GM21360 (cell line): ENCODE data around the gene ANTXRL.
"Not testable (repeated sequence)": the region's sequence is repeated elsewhere in the genome, so short reads cannot be mapped to it uniquely, and the experiment has no call there.

Experiments used
- ATAC-seq: cut with Tn5 transposase; IDR thresholded peaks from one replicate; pipeline ENCODE4 v1.9.1; 2021; ENCODE audit warnings: mild to moderate bottlenecking, moderate library complexity; ENCODE audit not compliant: unreplicated experiment

The ANTXRL gene

DNA sequence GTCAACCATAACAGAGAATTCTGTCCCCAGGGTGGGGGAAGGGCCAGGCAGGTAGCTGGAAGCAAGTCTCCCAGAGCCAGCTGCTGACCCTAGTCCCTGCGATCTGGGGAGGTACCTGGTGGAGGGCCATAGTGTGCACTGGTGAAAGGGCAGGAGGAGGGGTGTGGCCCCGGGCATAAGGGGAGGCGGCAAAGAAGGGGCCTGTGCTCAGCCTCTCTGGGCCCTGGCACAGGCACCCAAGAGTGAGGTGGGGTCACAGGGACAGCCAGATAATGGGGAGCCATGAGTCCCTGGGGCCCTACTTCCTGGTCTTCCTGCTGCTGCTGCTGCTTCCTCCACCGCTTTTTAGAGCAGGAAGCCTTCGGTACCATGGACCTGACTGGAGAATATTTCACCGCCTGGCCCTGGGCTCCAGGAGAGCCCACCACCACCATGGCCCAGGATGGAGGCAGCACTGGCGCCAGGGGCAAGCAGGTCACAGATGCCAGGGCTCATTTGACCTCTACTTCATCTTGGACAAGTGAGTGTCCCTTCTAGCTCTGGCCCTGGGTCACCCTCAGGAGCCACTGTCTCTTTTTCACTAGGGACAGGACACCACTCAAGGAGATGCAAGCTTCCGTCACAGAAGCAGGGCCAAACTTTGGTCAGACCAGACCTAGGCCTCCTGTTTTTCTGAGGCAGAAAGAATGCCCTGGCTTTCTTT, at the start of gene ANTXRL:
TSS of gene ANTXRL (plus strand) at position 7 of the 703 bp plus-strand sequence. CDS start at position 273, 266 bp downstream.
- ATAC-seq: no peak

GRCh38 chr10:46237815-46238510, 48.8 kb upstream of the ANTXRL start:
- no peak for ATAC-seq

DNA sequence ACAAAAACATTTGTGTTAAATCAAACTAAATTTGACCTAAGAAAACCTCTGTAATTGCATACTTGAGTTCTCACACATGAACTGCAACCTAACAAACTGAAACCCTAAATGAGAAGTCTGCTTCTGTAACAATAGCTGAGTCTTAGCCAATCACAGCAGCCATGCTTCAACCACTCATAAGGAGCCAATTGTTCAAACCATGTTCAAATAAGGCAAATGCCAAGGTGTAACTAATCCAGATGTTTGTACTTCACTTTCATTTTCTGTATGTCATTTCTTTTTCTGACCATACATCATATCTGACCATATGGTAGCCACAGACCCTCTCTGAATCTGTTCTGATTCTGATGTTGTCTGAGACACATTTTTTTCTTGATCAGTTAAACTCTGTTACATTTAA, 47.5 kb upstream of the ANTXRL start:
- ATAC-seq: no peak

- ATAC-seq: no peak
Observed at GRCh38 chr10:46239993-46240683, 46.7 kb upstream of the ANTXRL start.

DNA sequence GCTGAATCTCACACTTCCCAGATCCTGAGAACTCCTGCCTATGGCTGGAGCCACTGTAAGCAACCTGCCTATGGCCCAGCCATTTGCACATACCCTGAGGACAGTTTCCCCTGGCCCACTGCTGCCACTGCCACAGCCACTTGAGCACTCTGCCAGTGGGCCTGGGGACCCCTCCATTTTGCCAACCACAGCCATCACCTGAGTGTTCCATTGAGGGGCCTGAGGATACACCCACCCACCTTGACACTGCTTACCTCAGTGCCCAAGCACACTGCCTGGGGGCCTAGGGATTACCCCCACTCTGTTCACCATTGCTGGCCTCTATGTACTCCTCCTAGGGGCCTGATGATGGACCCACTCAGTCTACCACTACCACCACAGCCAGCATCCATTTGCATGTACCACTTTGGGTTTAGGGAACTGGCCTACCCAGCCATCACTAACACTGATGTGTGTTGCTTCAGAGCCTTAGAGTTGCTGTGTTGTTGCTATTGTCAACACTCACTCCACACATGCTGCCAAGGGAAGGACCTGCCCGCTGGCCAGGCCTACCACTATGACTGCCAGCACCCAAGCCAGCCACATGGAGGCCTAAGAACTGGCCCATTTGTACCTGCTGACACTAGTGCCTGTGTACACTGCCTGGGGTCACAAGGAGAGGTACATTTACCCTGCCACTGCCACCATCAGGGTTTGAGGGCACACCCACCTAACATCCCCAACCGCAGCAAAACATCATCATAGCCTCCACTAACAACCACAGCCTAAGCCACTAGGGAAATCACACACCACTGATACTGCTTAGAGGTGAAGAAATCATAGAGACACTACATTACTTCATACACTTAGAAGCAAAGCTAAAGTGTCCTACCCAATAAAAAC, 45.9 kb upstream of the ANTXRL start:
- no peak for ATAC-seq

DNA sequence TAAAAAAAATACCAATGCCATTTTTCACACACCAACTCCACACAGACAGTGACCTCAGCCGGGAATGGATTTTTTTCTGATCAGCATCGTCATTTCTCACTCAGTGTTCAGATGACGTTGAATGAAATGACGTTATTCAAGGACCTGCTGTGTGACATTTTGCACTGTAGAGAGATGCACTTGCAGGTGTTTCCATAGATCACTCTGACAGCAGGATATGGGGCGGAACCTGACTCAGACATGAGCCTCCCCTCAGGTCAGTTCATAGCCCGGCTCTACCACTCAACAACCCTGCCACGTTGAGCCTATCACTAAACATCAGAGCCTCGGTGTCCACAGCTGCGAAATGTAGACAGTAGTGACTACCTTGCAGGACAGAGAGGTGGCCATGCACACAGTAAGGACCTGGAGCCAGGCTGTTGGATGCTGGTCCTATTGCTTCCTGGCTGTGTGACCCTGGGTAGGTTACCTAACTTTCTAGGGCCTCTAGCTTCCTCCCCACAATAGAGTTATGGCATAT, 41.4 kb upstream of the ANTXRL start:
- no peak for ATAC-seq

DNA sequence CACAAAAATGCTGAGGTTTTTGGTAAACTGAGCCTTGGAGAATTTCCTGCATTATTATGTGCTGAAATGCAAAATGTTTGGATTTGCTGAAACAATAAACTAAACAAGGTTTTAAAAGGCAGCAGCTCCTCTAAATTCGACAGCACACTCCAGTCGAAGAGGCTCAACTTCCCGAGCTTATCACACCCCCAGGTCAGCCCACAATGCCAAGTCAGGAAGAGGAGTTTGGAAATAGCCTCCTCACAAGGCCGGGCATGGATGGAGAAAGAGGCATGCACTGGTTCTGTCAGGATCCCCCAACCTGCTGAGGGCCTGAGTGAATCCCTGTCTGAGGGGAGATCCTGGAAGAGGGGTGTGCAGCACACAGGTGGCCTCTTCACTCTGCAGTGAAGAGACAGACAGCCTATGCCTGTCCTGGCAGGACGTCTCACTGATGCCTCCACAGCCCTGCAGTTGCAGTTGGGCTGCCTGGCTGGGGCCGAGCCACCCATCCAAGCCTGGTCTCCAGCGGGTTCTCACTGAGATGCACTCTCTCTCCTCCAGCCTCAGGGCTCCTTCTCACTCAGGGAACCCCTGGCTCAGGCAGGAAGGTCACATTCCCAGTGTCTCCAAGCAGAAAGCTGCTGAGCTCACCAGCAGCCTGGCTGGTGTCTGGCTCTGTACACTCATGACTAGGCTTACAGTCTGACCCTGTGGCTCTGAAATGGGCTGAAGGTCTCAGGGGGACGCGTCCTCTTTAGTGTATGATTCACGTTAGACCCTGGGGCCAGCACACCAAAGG, 40.2 kb upstream of the ANTXRL start:
- ATAC-seq: not testable (repeated sequence)

DNA sequence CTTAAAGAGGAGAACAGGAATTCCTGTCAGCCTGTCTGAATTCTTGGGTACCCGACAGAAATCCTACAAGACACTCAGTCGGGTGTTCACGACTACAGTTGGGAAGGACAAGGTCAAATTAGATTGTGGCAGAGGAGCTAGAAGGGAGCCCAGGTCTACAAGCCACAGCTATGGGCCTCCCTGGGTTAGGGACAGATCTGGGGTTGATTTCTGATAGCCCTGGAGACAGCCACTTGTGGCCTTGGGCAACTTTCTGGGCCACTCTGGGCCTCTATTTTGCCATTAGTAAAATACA, 39.7 kb upstream of the ANTXRL start:
- no peak for ATAC-seq

GRCh38 chr10:46247808-46248569, 38.8 kb upstream of the ANTXRL start:
- ATAC-seq: no peak

DNA sequence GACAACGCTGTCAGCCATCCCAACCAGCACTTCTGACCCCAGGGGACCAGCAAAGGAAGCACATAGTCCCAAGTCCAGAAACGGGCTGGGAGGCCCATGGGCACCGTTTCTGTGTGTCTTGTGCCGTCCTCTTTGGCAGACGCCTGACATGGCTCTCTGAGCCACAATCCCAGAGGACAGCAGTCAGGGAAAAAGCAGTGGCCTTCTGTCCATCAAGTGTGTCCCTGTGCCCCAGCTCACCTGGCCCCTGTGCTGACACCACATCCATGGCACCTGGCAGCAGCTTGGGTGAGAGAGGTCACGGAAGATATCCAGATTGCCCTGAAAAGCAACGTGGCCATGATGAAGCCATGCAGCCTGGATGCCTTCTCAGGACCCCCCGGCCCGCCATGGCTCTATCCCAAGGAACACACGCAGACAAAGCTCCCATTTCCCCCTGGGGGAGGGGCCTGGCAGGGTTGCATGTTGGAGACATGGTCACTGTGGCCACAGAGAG, 38.1 kb upstream of the ANTXRL start:
- ATAC-seq: no peak

- ATAC-seq: not testable (repeated sequence)
Observed at GRCh38 chr10:46249617-46250344, 37.0 kb upstream of the ANTXRL start.

- ATAC-seq: no peak
Observed at GRCh38 chr10:46250481-46250880, 36.3 kb upstream of the ANTXRL start.

- no peak for ATAC-seq
Observed at GRCh38 chr10:46250898-46251856, 35.6 kb upstream of the ANTXRL start.

- ATAC-seq: no peak
Observed at GRCh38 chr10:46251857-46252847, 34.6 kb upstream of the ANTXRL start.

GRCh38 chr10:46253076-46254006, 33.5 kb upstream of the ANTXRL start:
- no peak for ATAC-seq
